Amniotic stem cell (primary cell): ENCODE results near the gene GGA2.
"Not testable (repeated sequence)": the region's sequence is repeated elsewhere in the genome, so short reads cannot be mapped to it uniquely, and the experiment has no call there.

Experiments used
- DNase-seq: peaks from one replicate; lab custom pipeline; 2025; lab: John Stamatoyannopoulos, UW

The GGA2 gene

GRCh38 chr16:23510164-23510914 is at the start of gene GGA2:
GGA2 (minus strand) TSS chr16:23510494; CDS start chr16:23510411, 83 bp downstream.
- DNase-seq, result peak; percentile 13

GRCh38 chr16:23557779-23558702 is 47.7 kb upstream of the GGA2 start:
- DNase-seq, result no peak

- peak; percentile 99 for DNase-seq
Observed at GRCh38 chr16:23556881-23557778, 46.8 kb upstream of the GGA2 start, which contains the start of the genes EARS2 and UBFD1. EARS2 (minus strand) TSS chr16:23557350; CDS start chr16:23557343, 7 bp downstream. UBFD1 (plus strand) TSS chr16:23557727; CDS start chr16:23557743, 16 bp downstream.

- DNase-seq, result no peak
Observed at GRCh38 chr16:23554536-23554935, 44.2 kb upstream of the GGA2 start.

GRCh38 chr16:23552161-23552560 is 41.9 kb upstream of the GGA2 start:
- no peak for DNase-seq

- no peak for DNase-seq
Observed at GRCh38 chr16:23549938-23550337, 39.6 kb upstream of the GGA2 start.

GRCh38 chr16:23544436-23544835 is 34.1 kb upstream of the GGA2 start:
- DNase-seq, result no peak

GRCh38 chr16:23540817-23541178 is 30.5 kb upstream of the GGA2 start:
- DNase-seq, result not testable (repeated sequence)

- DNase-seq, result no peak
Observed at GRCh38 chr16:23539984-23540816, 29.9 kb upstream of the GGA2 start.

- DNase-seq, result no peak
Observed at GRCh38 chr16:23538919-23539278, 28.6 kb upstream of the GGA2 start.

GRCh38 chr16:23537390-23537789 is 27.1 kb upstream of the GGA2 start:
- DNase-seq, result no peak

- no peak for DNase-seq
Observed at GRCh38 chr16:23535901-23536300, 25.6 kb upstream of the GGA2 start.

- DNase-seq, result no peak
Observed at GRCh38 chr16:23534868-23535860, 24.9 kb upstream of the GGA2 start.

- DNase-seq, result no peak
Observed at GRCh38 chr16:23532448-23532847, 22.2 kb upstream of the GGA2 start.

- no peak for DNase-seq
Observed at GRCh38 chr16:23530062-23530461, 19.8 kb upstream of the GGA2 start.

- DNase-seq, result no peak
Observed at GRCh38 chr16:23528644-23529310, 18.5 kb upstream of the GGA2 start.

GRCh38 chr16:23527961-23528643 is 17.8 kb upstream of the GGA2 start:
- no peak for DNase-seq

- DNase-seq, result no peak
Observed at GRCh38 chr16:23524886-23525285, 14.6 kb upstream of the GGA2 start.
